SK-N-SH treated with all-trans-retinoic acid at 6 μM for 48 hours (cell line): ENCODE data around the gene C10orf95.

Experiments
- ATAC-seq: fragments of 200-7000 bp; cut with Tn5 transposase; 3 replicates; pipeline ENCODE4 v1.9.1; 2020; ENCODE audit warnings: mild to moderate bottlenecking, moderate library complexity
- ARNTL ChIP-seq: fragments of 450-650 bp; formaldehyde crosslinking; IDR thresholded peaks from 2 replicates; pipeline ENCODE4 v1.5.0; 2020; ENCODE audit warnings: low read depth, mild to moderate bottlenecking, moderate library complexity, borderline replicate concordance
- BACH2 ChIP-seq: fragments of 250-450 bp; sonication (Bioruptor Pico); IDR thresholded peaks from 2 replicates; pipeline ENCODE4 v1.9.0; 2021; ENCODE audit warnings: mild to moderate bottlenecking, borderline replicate concordance
- CSDC2 ChIP-seq: fragments of 250-450 bp; sonication (Bioruptor Pico); IDR thresholded peaks from 2 replicates; pipeline ENCODE4 v1.5.0; 2020; ENCODE audit warnings: mild to moderate bottlenecking, moderate library complexity
- ESRRG ChIP-seq: fragments of 250-450 bp; sonication (Bioruptor Pico); IDR thresholded peaks from 2 replicates; pipeline ENCODE4 v1.6.1; 2021; ENCODE audit warnings: mild to moderate bottlenecking
- GLIS3 ChIP-seq: fragments of 250-450 bp; sonication (Bioruptor Pico); IDR thresholded peaks from 2 replicates; pipeline ENCODE4 v1.5.0; 2020; ENCODE audit warnings: mild to moderate bottlenecking, moderate library complexity
- ISL1 ChIP-seq: fragments of 250-450 bp; sonication (Bioruptor Pico); IDR thresholded peaks from 2 replicates; pipeline ENCODE4 v2.1.2; 2022; ENCODE audit warnings: mild to moderate bottlenecking, moderate library complexity
- OSR1 ChIP-seq: fragments of 250-450 bp; sonication (Bioruptor Pico); IDR thresholded peaks from 2 replicates; pipeline ENCODE4 v1.8.0; 2022; ENCODE audit warnings: moderate library complexity, mild to moderate bottlenecking, inconsistent platforms
- PPARA ChIP-seq: fragments of 250-450 bp; sonication (Bioruptor Pico); IDR thresholded peaks from 2 replicates; pipeline ENCODE4 v1.5.0; 2020; ENCODE audit warnings: mild to moderate bottlenecking, borderline replicate concordance
- SNAI2 ChIP-seq: fragments of 250-450 bp; sonication (Bioruptor Pico); IDR thresholded peaks from 2 replicates; pipeline ENCODE4 v1.5.0; 2020; ENCODE audit warnings: mild to moderate bottlenecking, moderate library complexity
- TOX ChIP-seq: fragments of 250-450 bp; sonication (Bioruptor Pico); IDR thresholded peaks from 2 replicates; pipeline ENCODE4 v1.8.0; 2021; ENCODE audit warnings: mild to moderate bottlenecking, moderate library complexity, borderline replicate concordance
- TSHZ2 ChIP-seq: fragments of 250-450 bp; sonication (Bioruptor Pico); IDR thresholded peaks from 2 replicates; pipeline ENCODE4 v1.5.0; 2020; ENCODE audit warnings: mild to moderate bottlenecking, moderate library complexity
- ZC3H10 ChIP-seq: fragments of 250-450 bp; sonication (Bioruptor Pico); IDR thresholded peaks from 2 replicates; pipeline ENCODE4 v1.5.1; 2021; ENCODE audit warnings: mild to moderate bottlenecking, moderate library complexity
- ZFP3 ChIP-seq: fragments of 250-450 bp; sonication (Bioruptor Pico); IDR thresholded peaks from 2 replicates; pipeline ENCODE4 v1.5.0; 2020; ENCODE audit warnings: mild to moderate bottlenecking, moderate library complexity
- ZNF565 ChIP-seq: fragments of 450-650 bp; formaldehyde crosslinking; conservative IDR thresholded peaks from 2 replicates; pipeline ENCODE4 v1.5.0; 2020; ENCODE audit warnings: low read depth, mild to moderate bottlenecking, moderate library complexity
- ZNF70 ChIP-seq: fragments of 450-650 bp; formaldehyde crosslinking; IDR thresholded peaks from 2 replicates; pipeline ENCODE4 v1.5.0; 2020; ENCODE audit warnings: mild to moderate bottlenecking, moderate library complexity
- ZNF8 ChIP-seq: fragments of 450-650 bp; formaldehyde crosslinking; IDR thresholded peaks from 2 replicates; pipeline ENCODE4 v1.5.0; 2020; ENCODE audit warnings: mild to moderate bottlenecking, moderate library complexity
- TF ChIP-seq, protein P1 (sequence below): fragments of 250-450 bp; sonication (Bioruptor Pico); IDR thresholded peaks from 2 replicates; pipeline ENCODE4 v1.5.1; 2020; ENCODE audit warnings: low read depth, mild to moderate bottlenecking, moderate library complexity
- TF ChIP-seq, protein P2 (sequence below): fragments of 250-450 bp; sonication (Bioruptor Pico); IDR thresholded peaks from 2 replicates; pipeline ENCODE4 v1.8.0; 2020; ENCODE audit warnings: mild to moderate bottlenecking, moderate library complexity, borderline replicate concordance
- TF ChIP-seq, protein P3 (sequence below): fragments of 250-450 bp; sonication (Bioruptor Pico); IDR thresholded peaks from 2 replicates; pipeline ENCODE4 v1.5.1; 2021; ENCODE audit warnings: mild to moderate bottlenecking, moderate library complexity

The C10orf95 gene

DNA sequence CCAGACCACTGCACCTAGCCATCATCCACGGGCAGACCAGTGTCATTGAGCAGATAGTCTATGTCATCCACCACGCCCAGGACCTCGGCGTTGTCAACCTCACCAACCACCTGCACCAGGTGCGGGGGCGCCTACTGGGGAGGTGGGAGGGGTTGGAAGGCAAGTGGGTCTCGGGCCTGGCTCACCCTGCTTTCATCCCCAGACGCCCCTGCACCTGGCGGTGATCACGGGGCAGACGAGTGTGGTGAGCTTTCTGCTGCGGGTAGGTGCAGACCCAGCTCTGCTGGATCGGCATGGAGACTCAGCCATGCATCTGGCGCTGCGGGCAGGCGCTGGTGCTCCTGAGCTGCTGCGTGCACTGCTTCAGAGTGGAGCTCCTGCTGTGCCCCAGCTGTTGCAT is 51.3 kb downstream of the C10orf95 start:
- ATAC-seq, result no peak
- TF ChIP-seq ZNF70 (CRISPR knock-in tag), result no peak
- TF ChIP-seq ZFP3 (CRISPR knock-in tag), result no peak
- TF ChIP-seq, protein P1, sequence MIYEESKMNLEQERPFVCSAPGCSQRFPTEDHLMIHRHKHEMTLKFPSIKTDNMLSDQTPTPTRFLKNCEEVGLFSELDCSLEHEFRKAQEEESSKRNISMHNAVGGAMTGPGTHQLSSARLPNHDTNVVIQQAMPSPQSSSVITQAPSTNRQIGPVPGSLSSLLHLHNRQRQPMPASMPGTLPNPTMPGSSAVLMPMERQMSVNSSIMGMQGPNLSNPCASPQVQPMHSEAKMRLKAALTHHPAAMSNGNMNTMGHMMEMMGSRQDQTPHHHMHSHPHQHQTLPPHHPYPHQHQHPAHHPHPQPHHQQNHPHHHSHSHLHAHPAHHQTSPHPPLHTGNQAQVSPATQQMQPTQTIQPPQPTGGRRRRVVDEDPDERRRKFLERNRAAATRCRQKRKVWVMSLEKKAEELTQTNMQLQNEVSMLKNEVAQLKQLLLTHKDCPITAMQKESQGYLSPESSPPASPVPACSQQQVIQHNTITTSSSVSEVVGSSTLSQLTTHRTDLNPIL (CRISPR knock-in tag), result no peak
- TF ChIP-seq TOX, result no peak
- TF ChIP-seq TSHZ2 (CRISPR knock-in tag), result no peak
- TF ChIP-seq ARNTL, result no peak
- TF ChIP-seq CSDC2 (CRISPR knock-in tag), result no peak
- no peak for TF ChIP-seq ZNF565 (CRISPR knock-in tag)
- TF ChIP-seq ZNF8, result no peak
- TF ChIP-seq PPARA (CRISPR knock-in tag), result no peak
- TF ChIP-seq, protein P2, sequence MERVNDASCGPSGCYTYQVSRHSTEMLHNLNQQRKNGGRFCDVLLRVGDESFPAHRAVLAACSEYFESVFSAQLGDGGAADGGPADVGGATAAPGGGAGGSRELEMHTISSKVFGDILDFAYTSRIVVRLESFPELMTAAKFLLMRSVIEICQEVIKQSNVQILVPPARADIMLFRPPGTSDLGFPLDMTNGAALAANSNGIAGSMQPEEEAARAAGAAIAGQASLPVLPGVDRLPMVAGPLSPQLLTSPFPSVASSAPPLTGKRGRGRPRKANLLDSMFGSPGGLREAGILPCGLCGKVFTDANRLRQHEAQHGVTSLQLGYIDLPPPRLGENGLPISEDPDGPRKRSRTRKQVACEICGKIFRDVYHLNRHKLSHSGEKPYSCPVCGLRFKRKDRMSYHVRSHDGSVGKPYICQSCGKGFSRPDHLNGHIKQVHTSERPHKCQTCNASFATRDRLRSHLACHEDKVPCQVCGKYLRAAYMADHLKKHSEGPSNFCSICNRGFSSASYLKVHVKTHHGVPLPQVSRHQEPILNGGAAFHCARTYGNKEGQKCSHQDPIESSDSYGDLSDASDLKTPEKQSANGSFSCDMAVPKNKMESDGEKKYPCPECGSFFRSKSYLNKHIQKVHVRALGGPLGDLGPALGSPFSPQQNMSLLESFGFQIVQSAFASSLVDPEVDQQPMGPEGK (CRISPR knock-in tag), result no peak
- no peak for TF ChIP-seq ESRRG (CRISPR knock-in tag)
- TF ChIP-seq GLIS3, result no peak
- TF ChIP-seq BACH2 (CRISPR knock-in tag), result no peak
- TF ChIP-seq ISL1 (CRISPR knock-in tag), result no peak
- TF ChIP-seq SNAI2 (CRISPR knock-in tag), result no peak
- TF ChIP-seq OSR1, result no peak
- no peak for TF ChIP-seq ZC3H10
- TF ChIP-seq, protein P3, sequence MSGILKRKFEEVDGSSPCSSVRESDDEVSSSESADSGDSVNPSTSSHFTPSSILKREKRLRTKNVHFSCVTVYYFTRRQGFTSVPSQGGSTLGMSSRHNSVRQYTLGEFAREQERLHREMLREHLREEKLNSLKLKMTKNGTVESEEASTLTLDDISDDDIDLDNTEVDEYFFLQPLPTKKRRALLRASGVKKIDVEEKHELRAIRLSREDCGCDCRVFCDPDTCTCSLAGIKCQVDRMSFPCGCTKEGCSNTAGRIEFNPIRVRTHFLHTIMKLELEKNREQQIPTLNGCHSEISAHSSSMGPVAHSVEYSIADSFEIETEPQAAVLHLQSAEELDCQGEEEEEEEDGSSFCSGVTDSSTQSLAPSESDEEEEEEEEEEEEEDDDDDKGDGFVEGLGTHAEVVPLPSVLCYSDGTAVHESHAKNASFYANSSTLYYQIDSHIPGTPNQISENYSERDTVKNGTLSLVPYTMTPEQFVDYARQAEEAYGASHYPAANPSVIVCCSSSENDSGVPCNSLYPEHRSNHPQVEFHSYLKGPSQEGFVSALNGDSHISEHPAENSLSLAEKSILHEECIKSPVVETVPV (CRISPR knock-in tag), result no peak
- TF ChIP-seq, all 23 proteins: peak for 0
